HepG2 (cell line): ENCODE measurements around the gene PCDHGA1. TPM values are rescaled to one million over a fixed set of nuclear protein-coding genes. Genes with fewer than 3 reads are reported as not detected.

Experiments
- ATAC-seq: fragments of 200-7000 bp; cut with Tn5 transposase; 3 replicates; pipeline ENCODE4 v1.9.1; 2020; ENCODE audit warnings: mild to moderate bottlenecking, moderate library complexity
- BruUV-seq: library from RNA; stranded (reverse); fragments of 400-500 nt; replicated peaks from 2 replicates; lab custom pipeline; 2021; lab: Mats Ljungman, UMichigan
- CTCF ChIA-PET: fragments of 300-600 bp; formaldehyde crosslinking; extraction: SDS; loops from one replicate; lab custom pipeline; 2021; ENCODE audit warnings: low total read pairs, inconsistent platforms, low intra/inter-chr PET ratio; lab: Yijun Ruan, JAX
- POLR2A ChIA-PET: fragments of 350-600 bp; sonication (Branson Sonifier 250); formaldehyde crosslinking; loops from one replicate; lab custom pipeline; 2020; ENCODE audit warnings: antibody characterized with exemption, inconsistent platforms; lab: Yijun Ruan, JAX
- DNase-seq: peaks from one replicate; pipeline ENCODE4 v3.0.0-alpha.2; 2015; ENCODE audit warnings: low spot score
- FAIRE-seq: peaks from 3 replicates; lab custom pipeline; 2011; peaks lifted over from hg19 to GRCh38; lab: Jason Lieb, UNC
- H2AFZ ChIP-seq: one replicate; pipeline ENCODE4 v1.6.1; 2011; ENCODE audit warnings: low read length, inconsistent platforms
- H3K27ac ChIP-seq: fragments of 300-600 bp; 3 replicates; pipeline ENCODE4 v1.8.0; 2011; ENCODE audit warnings: mixed run types, mild to moderate bottlenecking, mixed read lengths, low read length, inconsistent platforms; ENCODE audit not compliant: insufficient read depth; ENCODE audit errors: extremely low read length
- H3K27me3 ChIP-seq, 2 experiments: fragments of 200-600 bp in 1 of 2; 2 replicates in 1 of 2; 3 replicates in 1 of 2; pipeline versions ENCODE4 v1.6.0 to v1.8.0; 2011; ENCODE audit warnings: low read length in 2 of 2, mild to moderate bottlenecking in 2 of 2, moderate library complexity in 2 of 2, inconsistent platforms in 1 of 2; ENCODE audit not compliant: insufficient read depth in 2 of 2, control insufficient read depth in 1 of 2
- H3K36me3 ChIP-seq, 2 experiments: fragments of 200-600 bp in 1 of 2; replicated peaks in 1 of 2; 2 replicates in 1 of 2; 3 replicates in 1 of 2; pipeline versions ENCODE4 v1.5.1 to v1.8.0; 2011; ENCODE audit warnings: low read length in 2 of 2, inconsistent platforms in 1 of 2; ENCODE audit not compliant: insufficient read depth in 2 of 2, control insufficient read depth in 1 of 2
- H3K4me1 ChIP-seq: 2 replicates; pipeline ENCODE4 v1.5.1; 2012; ENCODE audit warnings: low read length, inconsistent platforms; ENCODE audit not compliant: insufficient read depth
- H3K4me2 ChIP-seq: 2 replicates; pipeline ENCODE4 v1.6.0; 2011; ENCODE audit warnings: low read depth, low read length, inconsistent platforms
- H3K4me3 ChIP-seq, 3 experiments: fragments of 200-600 bp in 1 of 3; sonication (generic), shearing (Covaris generic) in 1 of 3; replicated peaks in 1 of 3; 2 replicates each; pipeline ENCODE4 v1.5.1; 2011 to 2016; ENCODE audit warnings: low read length in 3 of 3, inconsistent platforms in 2 of 3, low read depth in 2 of 3, mild to moderate bottlenecking in 2 of 3, control low read depth in 1 of 3, mixed read lengths in 1 of 3; ENCODE audit not compliant: insufficient read depth in 1 of 3
- H3K79me2 ChIP-seq: one replicate; pipeline ENCODE4 v1.6.1; 2011; ENCODE audit warnings: low read length, inconsistent platforms; ENCODE audit not compliant: insufficient read depth
- H3K9ac ChIP-seq: 2 replicates; pipeline ENCODE4 v1.6.0; 2011; ENCODE audit warnings: mild to moderate bottlenecking, low read depth, low read length, inconsistent platforms; ENCODE audit not compliant: insufficient read depth
- H3K9me3 ChIP-seq: 2 replicates; pipeline ENCODE4 v1.5.1; 2012; ENCODE audit warnings: mild to moderate bottlenecking, low read length
- H4K20me1 ChIP-seq: 2 replicates; pipeline ENCODE4 v1.6.0; 2011; ENCODE audit warnings: inconsistent platforms, mild to moderate bottlenecking, low read length, moderate library complexity; ENCODE audit not compliant: insufficient read depth
- ELF3 ChIP-seq: IDR thresholded peaks from 2 replicates; pipeline ENCODE4 v1.6.1; 2016; ENCODE audit warnings: missing genetic modification reagents, missing compliant biosample characterization
- KAT8 ChIP-seq: IDR thresholded peaks from 2 replicates; pipeline ENCODE4 v1.6.1; 2016; ENCODE audit warnings: missing genetic modification reagents, missing compliant biosample characterization
- MIER3 ChIP-seq: IDR thresholded peaks from 2 replicates; pipeline ENCODE4 v1.6.1; 2016; ENCODE audit warnings: missing compliant biosample characterization, borderline replicate concordance
- SMC3 ChIP-seq: IDR thresholded peaks from 2 replicates; pipeline ENCODE4 v1.6.1; 2011; ENCODE audit warnings: low read length, improper control_type of control experiment
- STAG1 ChIP-seq: sonication (generic); formaldehyde crosslinking; IDR thresholded peaks from 2 replicates; pipeline ENCODE4 v1.4.0; 2020; ENCODE audit warnings: missing genetic modification reagents
- TBL1XR1 ChIP-seq: fragments of 150-350 bp; IDR thresholded peaks from 2 replicates; pipeline ENCODE4 v1.6.1; 2014; ENCODE audit warnings: borderline replicate concordance, low read length; ENCODE audit not compliant: partially characterized antibody
- ZNF558 ChIP-seq: sonication (generic); formaldehyde crosslinking; IDR thresholded peaks from 2 replicates; pipeline ENCODE4 v1.9.0; 2022; ENCODE audit warnings: mild to moderate bottlenecking, missing genetic modification reagents, borderline replicate concordance
- ZNF7 ChIP-seq: IDR thresholded peaks from 2 replicates; pipeline ENCODE4 v1.6.1; 2016; ENCODE audit warnings: missing biosample characterization, missing genetic modification reagents
- WGBS: methylation state at CpG from one replicate; pipeline ENCODE4 v1.1.6; 2017; ENCODE audit warnings: low lambda C conversion rate; 5-methylcytosine and 5-hydroxymethylcytosine counted together
- in situ Hi-C: cut with HindIII; loops from 2 replicates; pipeline ENCODE4 v1.10.0; 2017; ENCODE audit warnings: low pct_unique_long_range_greater_than_20kb; ENCODE audit not compliant: extremely low pct_ligation_motif_present
- intact Hi-C: fragments of 100-400 bp; cut with micrococcal nuclease; formaldehyde crosslinking; loops from one replicate; pipeline ENCODE4 v1.10.0; 2022; ENCODE audit not compliant: unreplicated experiment
- polyA plus RNA-seq, 8 experiments: library from polyadenylated mRNA; depleted of rRNA in 3 of 8; stranded (reverse) in 7 of 8; unstranded in 1 of 8; fragments of >200 nt; fragmentation: Illumina TruSeq in 4 of 8; extraction: Trizol in 4 of 8; gene quantifications; 2 replicates each; pipeline versions ENCODE4 v1.2.1 to v1.2.3, GENCODE V29; 2011 to 2016; ENCODE audit warnings: low read depth in 4 of 8, missing spikeins in 1 of 8, mixed read lengths in 1 of 8; ENCODE audit not compliant: insufficient read depth in 1 of 8
- total RNA-seq, 5 experiments: library from RNA; depleted of rRNA; stranded (reverse); fragments of >200 nt; fragmentation: Illumina TruSeq; extraction: Trizol; gene quantifications; 2 replicates each; pipeline ENCODE4 v1.2.3, GENCODE V29; 2016; ENCODE audit warnings: low read depth in 1 of 5
- TF ChIP-seq, protein P1 (sequence below), 2 experiments: sonication (generic) in 1 of 2; formaldehyde crosslinking in 1 of 2; IDR thresholded peaks; 2 replicates each; pipeline versions ENCODE4 v1.4.0 to v1.6.1; 2018 to 2020; ENCODE audit warnings: missing genetic modification reagents in 2 of 2, borderline replicate concordance in 1 of 2, low read depth in 1 of 2, mild to moderate bottlenecking in 1 of 2, missing biosample characterization in 1 of 2
- TF ChIP-seq, protein P2 (sequence below): sonication (generic); formaldehyde crosslinking; IDR thresholded peaks from 2 replicates; pipeline ENCODE4 v1.4.0; 2020; ENCODE audit warnings: missing genetic modification reagents
- TF ChIP-seq, protein P3 (sequence below): sonication (generic); formaldehyde crosslinking; IDR thresholded peaks from 2 replicates; pipeline ENCODE4 v1.5.0; 2020; ENCODE audit warnings: mild to moderate bottlenecking, missing genetic modification reagents, moderate library complexity

PCDHGA1 gene
- total and polyA plus RNA-seq, 2 of the 13 experiments (the other 11 are each of a cell fraction or from before 2014, with no cell fraction given) = 0.31 to 0.40 TPM

DNA sequence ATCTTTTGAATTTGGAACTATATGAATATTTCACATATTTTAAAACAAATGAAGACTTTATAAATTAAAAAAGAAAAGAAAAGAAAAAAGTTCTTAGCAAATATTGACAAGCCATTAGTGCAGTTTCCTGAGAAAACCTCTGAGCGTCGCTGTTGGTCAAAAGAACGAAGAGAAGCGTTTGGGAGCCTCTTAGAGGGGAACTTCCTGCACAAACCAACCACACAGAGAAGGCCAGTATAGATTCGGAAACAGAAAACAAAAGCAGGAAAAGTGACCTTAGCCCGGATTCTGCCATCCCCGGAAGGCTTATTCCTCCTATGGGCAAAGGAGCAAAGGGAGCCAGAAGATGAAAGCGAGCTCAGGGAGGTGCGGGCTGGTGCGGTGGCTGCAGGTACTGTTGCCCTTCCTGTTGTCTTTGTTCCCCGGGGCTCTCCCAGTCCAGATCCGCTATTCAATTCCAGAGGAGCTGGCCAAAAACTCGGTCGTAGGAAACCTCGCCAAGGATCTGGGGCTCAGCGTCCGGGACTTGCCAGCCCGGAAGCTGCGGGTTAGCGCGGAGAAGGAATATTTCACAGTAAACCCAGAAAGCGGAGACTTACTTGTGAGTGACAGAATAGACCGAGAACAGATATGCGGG is 29.6 kb downstream of the PCDHGA1 start, which contains the start of gene PCDHGB2:
PCDHGB2 (plus strand) TSS at position 205 of the 637 bp plus-strand sequence; CDS start at position 347, 142 bp downstream.
- intact Hi-C loops = loop anchor here (2.0 to 10.0 kb wide), 2 partner anchors 165 to 205 kb away; no protein-coding TSS in a partner anchor
- BruUV-seq = TSS peak; percentile 64
- peak within 1 kb of the TSS; percentile 48 for H2AFZ ChIP-seq

More for the DNA sequence above, 29.6 kb downstream of the PCDHGA1 start, which contains the start of gene PCDHGB2:
- Histone ChIP-seq H3K4me1 (no peaks in the 10 kb centered on the region), H3K4me2 (peak within 1 kb of the TSS; percentile 31), H3K36me3 (no peaks in the 10 kb centered on the region), H3K9ac (peak within 1 kb of the TSS; percentile 44), H3K27ac (no peak within 1 kb of the TSS), H3K79me2 (no peaks in the 10 kb centered on the region), H3K27me3 (no peaks in the 10 kb centered on the region), H3K4me3 (peak within 1 kb of the TSS; percentile 17 to 63 (median 50); a peak in 5 of 6 replicates), H4K20me1 (no peaks in the 10 kb centered on the region), H3K9me3 (peaks cover 47% of the 10 kb centered on the region)
- no peak for FAIRE-seq
- WGBS = 41% methylated on average over 23 of the region's 24 CpGs
- ChIA-PET CTCF (interaction anchor here (1.6 to 1.8 kb wide), 3 partner anchors 165 to 204 kb away, joined by 5 to 10 read pairs (median 7); no protein-coding TSS in a partner anchor), POLR2A (interaction anchor here (0.8 kb wide), 1 partner anchor 204 kb away, joined by 4 read pairs; no protein-coding TSS in a partner anchor)
- TF ChIP-seq ZNF7 (CRISPR knock-in tag) = no peak
- TF ChIP-seq SMC3 = peak; percentile 32; the same call in 1 of the 2 replicates
- TF ChIP-seq, protein P1, sequence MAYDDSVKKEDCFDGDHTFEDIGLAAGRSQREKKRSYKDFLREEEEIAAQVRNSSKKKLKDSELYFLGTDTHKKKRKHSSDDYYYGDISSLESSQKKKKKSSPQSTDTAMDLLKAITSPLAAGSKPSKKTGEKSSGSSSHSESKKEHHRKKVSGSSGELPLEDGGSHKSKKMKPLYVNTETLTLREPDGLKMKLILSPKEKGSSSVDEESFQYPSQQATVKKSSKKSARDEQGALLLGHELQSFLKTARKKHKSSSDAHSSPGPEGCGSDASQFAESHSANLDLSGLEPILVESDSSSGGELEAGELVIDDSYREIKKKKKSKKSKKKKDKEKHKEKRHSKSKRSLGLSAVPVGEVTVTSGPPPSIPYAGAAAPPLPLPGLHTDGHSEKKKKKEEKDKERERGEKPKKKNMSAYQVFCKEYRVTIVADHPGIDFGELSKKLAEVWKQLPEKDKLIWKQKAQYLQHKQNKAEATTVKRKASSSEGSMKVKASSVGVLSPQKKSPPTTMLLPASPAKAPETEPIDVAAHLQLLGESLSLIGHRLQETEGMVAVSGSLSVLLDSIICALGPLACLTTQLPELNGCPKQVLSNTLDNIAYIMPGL (CRISPR knock-in tag; IDR thresholded peaks at IDR 0.05; ENCODE audit: borderline replicate concordance in 1 of 2, low read depth in 1 of 2) = peak in 1 of 2 experiments; percentile 62; a peak in 1 of 4 replicates
- TF ChIP-seq, protein P2, sequence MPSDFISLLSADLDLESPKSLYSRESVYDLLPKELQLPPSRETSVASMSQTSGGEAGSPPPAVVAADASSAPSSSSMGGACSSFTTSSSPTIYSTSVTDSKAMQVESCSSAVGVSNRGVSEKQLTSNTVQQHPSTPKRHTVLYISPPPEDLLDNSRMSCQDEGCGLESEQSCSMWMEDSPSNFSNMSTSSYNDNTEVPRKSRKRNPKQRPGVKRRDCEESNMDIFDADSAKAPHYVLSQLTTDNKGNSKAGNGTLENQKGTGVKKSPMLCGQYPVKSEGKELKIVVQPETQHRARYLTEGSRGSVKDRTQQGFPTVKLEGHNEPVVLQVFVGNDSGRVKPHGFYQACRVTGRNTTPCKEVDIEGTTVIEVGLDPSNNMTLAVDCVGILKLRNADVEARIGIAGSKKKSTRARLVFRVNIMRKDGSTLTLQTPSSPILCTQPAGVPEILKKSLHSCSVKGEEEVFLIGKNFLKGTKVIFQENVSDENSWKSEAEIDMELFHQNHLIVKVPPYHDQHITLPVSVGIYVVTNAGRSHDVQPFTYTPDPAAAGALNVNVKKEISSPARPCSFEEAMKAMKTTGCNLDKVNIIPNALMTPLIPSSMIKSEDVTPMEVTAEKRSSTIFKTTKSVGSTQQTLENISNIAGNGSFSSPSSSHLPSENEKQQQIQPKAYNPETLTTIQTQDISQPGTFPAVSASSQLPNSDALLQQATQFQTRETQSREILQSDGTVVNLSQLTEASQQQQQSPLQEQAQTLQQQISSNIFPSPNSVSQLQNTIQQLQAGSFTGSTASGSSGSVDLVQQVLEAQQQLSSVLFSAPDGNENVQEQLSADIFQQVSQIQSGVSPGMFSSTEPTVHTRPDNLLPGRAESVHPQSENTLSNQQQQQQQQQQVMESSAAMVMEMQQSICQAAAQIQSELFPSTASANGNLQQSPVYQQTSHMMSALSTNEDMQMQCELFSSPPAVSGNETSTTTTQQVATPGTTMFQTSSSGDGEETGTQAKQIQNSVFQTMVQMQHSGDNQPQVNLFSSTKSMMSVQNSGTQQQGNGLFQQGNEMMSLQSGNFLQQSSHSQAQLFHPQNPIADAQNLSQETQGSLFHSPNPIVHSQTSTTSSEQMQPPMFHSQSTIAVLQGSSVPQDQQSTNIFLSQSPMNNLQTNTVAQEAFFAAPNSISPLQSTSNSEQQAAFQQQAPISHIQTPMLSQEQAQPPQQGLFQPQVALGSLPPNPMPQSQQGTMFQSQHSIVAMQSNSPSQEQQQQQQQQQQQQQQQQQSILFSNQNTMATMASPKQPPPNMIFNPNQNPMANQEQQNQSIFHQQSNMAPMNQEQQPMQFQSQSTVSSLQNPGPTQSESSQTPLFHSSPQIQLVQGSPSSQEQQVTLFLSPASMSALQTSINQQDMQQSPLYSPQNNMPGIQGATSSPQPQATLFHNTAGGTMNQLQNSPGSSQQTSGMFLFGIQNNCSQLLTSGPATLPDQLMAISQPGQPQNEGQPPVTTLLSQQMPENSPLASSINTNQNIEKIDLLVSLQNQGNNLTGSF = no peak
- no peak for TF ChIP-seq ZNF558 (CRISPR knock-in tag)
- no peak for TF ChIP-seq MIER3
- TF ChIP-seq, protein P3, sequence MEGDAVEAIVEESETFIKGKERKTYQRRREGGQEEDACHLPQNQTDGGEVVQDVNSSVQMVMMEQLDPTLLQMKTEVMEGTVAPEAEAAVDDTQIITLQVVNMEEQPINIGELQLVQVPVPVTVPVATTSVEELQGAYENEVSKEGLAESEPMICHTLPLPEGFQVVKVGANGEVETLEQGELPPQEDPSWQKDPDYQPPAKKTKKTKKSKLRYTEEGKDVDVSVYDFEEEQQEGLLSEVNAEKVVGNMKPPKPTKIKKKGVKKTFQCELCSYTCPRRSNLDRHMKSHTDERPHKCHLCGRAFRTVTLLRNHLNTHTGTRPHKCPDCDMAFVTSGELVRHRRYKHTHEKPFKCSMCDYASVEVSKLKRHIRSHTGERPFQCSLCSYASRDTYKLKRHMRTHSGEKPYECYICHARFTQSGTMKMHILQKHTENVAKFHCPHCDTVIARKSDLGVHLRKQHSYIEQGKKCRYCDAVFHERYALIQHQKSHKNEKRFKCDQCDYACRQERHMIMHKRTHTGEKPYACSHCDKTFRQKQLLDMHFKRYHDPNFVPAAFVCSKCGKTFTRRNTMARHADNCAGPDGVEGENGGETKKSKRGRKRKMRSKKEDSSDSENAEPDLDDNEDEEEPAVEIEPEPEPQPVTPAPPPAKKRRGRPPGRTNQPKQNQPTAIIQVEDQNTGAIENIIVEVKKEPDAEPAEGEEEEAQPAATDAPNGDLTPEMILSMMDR (CRISPR knock-in tag) = peak; percentile 62
- no peak for TF ChIP-seq TBL1XR1
- peak; percentile 27; the same call in 1 of the 2 replicates for TF ChIP-seq ELF3
- 0 out of 2 replicates have a peak, but pooled peaks have one; percentile 29 for TF ChIP-seq KAT8
- TF ChIP-seq STAG1 = peak; percentile 57
- DNase-seq = peak; percentile 48
- in situ Hi-C loops = loop anchor here (10.0 kb wide), 1 partner anchor 165 kb away; no protein-coding TSS in a partner anchor
- ATAC-seq = peak; percentile 78
